ENCODE measurements around the gene MBNL2. TPM values are rescaled to one million over a fixed set of nuclear protein-coding genes. Genes with fewer than 3 reads are reported as not detected.
"Not testable (repeated sequence)": the region's sequence is repeated elsewhere in the genome, so short reads cannot be mapped to it uniquely, and the experiment has no call there.

Gene MBNL2
- total RNA-seq, 1 donor: 21.8 TPM

DNA sequence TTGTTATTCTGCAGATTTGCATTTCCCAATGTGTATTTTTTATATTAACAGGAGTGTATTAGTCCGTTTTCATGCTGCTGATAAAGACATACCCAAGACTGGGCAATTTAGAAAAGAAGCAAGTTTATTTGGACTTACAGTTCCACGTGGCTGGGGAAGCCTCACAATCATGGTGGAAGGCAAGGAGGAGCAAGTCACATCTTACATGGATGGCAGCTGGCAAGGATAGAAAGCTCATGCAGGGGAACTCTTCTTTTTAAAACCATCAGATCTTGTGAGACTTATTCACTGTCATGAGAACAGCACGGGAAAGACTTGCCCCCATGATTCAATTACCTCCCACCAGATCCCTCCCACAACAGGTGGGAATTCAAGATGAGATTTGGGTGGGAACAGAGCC is 14.9 kb upstream of the MBNL2 start:
- not testable (repeated sequence) for DNase-seq (ENCODE audit: low read depth in 2 of 3, low spot score in 2 of 3)

DNA sequence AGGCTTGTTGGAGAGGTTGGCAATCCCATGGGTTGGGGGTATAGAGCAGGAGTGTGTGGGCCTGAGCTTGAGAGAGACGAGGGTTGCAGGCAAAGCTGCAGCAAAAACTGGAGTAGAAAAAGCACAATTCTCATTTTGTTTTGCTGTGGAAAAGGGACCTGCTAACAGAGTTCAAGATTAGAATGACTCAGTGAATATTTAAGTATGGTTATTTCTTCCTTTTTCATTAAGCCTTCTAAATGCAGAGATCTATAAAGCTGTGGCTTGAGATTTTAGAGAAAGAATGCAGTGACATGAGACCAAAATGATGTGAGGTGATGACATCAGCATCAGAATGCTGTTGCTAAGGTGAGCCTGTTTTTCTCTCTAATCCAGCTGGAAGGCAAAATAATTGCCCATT is 10.8 kb upstream of the MBNL2 start:
- DNase-seq (ENCODE audit: low read depth in 2 of 3, low spot score in 2 of 3): no peak

DNA sequence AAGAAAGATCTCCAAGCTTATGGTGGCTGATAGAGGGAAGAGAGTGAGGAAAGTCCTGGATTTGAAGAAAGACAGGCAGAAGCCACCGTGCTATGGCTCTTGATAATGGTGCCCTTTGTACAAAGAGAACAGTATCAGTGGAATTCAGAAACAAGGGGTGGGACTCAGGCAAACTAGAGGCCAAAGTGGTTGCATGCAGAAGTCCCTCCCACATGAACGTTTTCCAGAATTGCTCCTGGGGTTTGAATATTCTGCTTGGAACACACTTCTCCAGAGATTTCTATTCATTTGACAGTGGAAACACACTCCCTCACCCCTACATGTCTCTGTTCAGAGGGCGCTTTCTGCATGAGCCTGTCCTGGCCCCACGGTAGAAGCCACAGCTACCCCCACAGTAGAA is 10.1 kb upstream of the MBNL2 start:
- no peak for DNase-seq (ENCODE audit: low read depth in 2 of 3, low spot score in 2 of 3)

DNA sequence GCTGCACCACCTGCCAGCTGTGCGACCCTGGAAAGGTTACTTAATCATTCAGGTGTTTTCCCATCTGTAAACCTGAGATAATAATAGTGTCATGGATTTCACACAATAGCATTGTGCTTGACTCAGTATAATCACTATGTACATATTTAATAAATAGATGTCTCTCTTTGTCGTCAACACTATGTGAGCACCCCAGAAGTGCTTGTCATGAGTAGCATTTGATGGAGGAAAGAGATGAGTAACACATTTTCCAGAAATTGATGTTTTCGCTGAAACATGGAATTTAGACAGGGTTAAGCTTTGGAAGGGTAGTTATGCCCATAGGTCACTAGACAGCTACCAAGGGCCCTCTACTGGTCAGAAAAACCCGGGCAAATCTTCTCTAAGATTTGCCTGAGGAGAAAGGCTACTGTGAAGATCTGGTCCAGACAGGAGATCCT is 9.5 kb upstream of the MBNL2 start:
- peak in 1 of 3 donors; percentile 40 for DNase-seq (ENCODE audit: low read depth in 2 of 3, low spot score in 2 of 3)

DNA sequence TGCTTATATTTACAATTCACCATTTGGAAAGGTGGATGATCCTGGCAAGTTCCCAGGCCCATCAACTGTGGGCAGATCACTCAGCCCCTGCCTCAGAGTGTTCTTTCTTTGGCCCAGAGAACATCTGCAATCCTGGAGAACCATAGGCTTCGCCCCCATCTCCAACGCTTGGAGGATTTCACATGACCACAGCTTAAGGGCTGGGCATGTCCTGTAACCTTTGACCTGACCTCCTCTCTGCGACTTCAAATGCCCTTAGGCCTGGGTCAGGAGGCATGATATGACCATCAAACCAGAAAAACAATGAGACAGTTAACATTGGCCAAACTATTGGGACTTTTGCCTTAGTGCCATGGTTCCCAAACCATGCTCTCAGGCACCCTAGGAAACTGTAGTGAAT is 7.2 kb upstream of the MBNL2 start:
- DNase-seq (ENCODE audit: low read depth in 2 of 3, low spot score in 2 of 3): no peak

DNA sequence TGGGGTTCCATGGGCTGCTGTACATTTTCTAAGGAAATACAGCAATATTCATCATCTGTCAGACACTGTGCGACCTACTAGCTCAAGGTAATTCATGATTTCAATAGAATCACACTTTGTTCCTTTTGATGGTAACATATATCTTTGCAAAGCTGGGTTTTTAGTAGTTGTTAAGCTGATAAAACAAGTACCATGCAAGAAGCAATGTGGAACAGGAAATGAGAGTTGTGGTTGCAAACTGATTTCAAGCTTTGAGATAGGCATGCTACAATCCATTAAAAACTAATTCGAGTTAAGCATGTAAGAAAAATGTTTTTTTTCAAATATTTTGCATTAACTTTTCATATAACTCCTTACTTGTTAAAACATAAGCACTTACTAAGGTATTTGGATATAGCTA is 6.8 kb upstream of the MBNL2 start:
- peak in 1 of 3 donors; percentile 30 for DNase-seq (ENCODE audit: low read depth in 2 of 3, low spot score in 2 of 3)

DNA sequence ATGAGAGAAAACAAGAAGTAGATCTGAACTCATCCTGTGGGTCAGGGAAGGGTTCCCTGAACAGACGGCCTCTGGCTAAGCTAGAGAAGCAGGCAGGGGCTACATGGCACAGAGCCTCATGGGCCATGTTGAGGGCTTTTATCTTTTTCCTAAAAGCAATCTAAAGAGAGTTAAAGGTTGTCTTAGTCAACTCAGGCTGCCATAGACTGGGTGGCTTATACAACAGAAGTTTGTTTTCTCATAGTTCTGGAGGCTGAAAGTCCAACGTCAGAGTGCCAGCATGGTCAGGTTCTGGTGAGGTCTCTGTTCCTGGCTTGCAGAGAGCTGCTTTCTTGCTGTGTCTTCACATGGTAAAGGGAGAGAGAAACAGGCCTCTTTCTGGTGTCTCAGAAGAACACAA is 2.9 kb upstream of the MBNL2 start:
- DNase-seq (ENCODE audit: low read depth in 2 of 3, low spot score in 2 of 3): no peak

DNA sequence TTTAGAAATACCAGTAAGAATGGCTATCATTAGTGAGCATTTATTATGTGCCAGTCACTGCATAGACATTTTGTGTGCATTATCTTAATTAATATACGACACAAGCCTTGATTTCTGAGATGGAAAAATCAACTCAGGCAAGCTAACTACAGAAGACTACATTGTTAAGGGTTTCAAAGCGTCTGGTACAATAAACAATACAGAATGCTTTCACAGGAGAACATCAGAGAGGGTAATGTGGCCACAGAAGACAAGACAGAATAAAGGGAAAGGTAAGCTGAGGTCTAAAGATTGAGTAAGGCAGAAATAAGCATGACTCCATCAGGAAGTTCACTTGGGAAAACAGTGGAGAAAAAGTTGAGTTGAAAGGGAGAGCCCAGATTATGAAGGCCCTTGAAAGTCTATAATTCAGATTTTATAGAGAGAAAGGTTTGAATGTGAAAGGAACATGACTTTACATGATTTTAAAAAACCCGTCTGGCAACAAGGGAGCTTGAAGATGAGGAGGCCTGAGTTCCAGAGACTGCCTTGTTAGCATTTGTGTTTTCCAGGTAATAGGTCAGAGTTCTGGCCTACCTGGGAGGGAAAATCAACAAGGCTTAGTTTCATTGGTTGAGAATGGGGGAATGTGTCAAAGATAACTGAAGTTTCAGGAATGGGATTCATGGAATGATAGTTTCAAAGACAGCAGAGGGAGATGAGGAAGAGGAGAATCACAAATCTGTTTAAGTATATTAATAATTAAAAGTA is 1.8 kb upstream of the MBNL2 start:
- no peak for DNase-seq (ENCODE audit: low read depth in 2 of 3, low spot score in 2 of 3)

DNA sequence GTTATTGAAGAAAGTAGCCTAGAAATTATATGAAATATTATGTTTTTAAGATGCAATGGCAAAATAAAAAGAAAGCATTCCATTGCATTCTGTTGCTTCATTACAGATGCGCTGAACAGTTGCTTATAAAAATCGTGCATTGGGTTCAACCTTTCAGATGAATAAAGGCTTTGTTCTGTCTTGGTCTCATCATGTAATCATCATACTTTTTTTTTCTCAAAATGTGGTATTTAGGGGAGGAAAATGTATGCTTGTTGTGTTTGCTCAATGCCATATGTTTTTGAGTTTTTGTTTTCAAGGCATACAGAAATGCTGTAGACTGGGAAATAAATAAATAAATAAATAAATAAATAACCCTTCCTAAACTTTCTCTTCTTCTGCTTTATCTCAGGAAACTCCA is 1.1 kb upstream of the MBNL2 start:
- no peak for DNase-seq (ENCODE audit: low read depth in 2 of 3, low spot score in 2 of 3)

DNA sequence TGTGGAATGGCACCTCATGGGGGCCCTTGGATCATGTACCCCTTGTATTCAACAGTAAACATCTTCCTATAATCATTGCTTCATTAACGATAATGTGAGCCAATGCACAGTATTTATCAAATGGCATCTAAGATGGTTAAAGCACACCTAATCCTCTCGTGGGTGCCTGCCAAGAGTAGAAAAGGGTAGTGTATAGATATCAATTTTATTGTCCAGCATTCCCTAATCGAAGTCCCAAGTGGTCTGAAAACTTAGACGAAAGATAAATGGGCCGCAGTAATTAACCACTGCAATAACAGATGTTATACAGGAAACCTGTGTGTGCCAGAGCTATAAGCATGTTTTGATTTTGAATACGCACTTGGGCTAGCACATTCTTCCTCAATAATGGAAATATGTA is 667 bp upstream of the MBNL2 start:
- DNase-seq (ENCODE audit: low read depth in 2 of 3, low spot score in 2 of 3): no peak

DNA sequence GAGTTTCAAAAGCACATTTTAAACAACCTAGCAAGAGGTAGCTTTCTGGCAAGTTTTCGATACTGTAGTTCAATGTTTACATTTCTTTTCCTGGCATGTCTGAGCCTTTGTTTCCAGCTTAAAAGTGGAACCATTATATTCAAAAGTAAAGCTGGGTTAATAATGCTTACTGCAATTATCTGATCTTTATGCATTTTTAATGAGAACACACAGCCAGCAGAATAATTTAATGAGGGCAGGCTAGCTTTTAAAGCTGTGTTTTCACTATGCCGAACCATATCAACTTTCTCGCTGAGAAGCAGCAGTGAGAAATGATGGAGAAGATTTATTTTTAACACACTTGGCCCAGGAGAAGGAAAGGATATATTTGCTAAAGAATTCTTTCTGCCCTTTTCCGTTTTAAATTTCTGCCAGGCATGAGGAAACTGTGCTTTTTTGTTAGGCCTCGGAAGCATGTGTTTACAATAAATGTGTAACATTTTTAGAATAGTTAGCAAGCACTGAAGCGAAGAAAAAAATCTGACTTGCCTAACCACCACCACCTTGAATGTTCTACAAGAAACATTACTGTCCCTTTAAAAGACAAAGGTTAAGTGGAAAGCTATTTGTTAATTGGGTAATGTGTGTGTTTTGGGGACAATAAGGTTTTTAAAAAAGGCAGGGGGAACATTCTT is 1.0 kb downstream of the MBNL2 start:
- DNase-seq (ENCODE audit: low read depth in 2 of 3, low spot score in 2 of 3): no peak

DNA sequence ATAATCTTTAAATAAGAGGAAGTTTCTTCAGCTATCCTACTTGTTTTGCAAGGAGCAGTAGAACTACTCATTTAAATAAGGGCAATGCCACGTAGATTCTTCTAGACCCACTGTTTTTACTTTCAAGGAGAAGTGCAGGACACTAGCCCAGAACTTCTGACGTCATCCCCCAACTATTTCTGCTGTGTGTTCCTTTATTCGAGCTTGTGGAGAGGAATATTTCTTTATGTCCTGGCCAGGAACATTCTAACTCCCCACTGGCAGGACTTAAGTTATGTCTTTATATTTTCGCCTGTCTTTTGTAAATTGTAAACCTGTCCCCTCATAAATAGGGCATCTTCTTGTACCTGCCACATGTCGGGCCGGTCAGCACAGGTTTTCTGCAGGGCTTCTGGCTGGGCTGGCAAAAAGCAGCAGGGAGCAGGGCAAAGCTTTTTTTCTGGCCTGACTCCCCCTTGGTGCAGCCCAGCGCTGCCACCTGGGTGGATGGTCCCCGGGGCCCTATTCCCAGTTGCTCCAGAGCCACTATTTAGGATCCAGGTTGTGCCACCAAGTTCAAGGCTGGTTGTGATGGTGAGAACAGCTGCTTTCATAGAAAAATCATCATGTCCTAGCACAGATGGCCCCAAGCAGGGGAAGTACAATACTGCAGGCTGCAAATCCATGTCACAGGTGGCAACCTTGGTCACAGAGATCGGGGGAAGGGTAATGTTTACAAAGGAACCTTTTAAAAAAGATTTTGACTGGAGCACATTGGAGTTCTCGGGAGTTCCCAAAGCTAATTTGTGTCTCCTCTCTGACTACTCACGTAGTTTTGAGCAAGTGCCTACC is 1.8 kb downstream of the MBNL2 start:
- peak in 1 of 3 donors; percentile 54 for DNase-seq (ENCODE audit: low read depth in 2 of 3, low spot score in 2 of 3)

DNA sequence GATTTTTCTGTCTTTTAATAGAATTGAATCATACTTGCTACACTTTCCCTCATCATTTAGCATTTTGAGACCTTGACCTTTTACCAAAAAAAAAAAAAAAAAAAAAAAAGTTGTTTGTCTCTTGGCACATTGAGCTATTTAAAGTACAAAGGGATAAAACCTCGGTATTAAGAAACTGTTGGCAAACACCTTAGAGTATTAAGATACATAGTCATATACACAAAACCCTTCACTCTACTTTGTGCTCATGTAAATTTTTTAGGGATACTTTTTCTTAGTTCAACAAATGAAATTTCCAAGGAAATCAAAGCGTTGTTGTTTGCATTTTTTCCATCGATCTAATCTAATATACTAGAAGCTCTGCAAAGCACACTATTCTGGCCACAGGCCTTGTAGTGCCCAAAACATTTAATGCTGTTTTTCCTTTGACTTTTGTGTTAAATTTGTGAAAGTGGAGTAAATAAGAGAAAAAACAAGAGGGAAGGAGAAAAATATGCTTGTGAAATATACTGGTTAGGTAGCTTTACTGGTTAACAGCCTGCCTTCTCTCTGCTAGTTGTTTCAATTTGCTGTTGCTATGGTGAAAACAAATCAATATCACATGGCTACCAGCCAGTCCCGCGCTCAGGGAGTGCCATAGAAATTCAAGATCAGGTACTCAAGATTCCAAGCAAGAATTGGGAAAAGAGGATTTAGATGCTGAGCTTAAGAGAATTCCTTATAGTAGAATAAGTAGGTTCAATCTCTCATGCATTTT is 2.6 kb downstream of the MBNL2 start:
- DNase-seq (ENCODE audit: low read depth in 2 of 3, low spot score in 2 of 3): peak in 1 of 3 donors; percentile 33

DNA sequence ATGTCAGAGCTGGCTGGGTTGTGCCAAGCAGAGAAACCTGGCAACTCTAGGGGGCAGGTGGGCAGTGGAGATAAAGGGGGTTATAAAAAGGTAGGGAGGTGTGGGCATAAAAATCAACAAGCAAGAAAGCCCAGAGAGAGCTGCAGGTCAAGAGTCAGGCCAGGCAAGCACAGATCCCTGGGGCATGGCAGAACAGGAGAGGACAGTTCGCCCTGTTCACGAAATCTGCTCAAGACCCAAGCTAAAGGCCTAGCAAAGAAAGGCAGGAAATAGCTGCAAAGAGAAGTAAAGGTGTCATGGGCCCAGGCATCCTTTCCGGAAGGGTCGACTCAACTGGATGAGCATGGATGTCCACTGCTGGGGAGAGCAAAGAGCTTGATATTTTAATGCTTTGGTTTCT is 3.4 kb downstream of the MBNL2 start:
- no peak for DNase-seq (ENCODE audit: low read depth in 2 of 3, low spot score in 2 of 3)

DNA sequence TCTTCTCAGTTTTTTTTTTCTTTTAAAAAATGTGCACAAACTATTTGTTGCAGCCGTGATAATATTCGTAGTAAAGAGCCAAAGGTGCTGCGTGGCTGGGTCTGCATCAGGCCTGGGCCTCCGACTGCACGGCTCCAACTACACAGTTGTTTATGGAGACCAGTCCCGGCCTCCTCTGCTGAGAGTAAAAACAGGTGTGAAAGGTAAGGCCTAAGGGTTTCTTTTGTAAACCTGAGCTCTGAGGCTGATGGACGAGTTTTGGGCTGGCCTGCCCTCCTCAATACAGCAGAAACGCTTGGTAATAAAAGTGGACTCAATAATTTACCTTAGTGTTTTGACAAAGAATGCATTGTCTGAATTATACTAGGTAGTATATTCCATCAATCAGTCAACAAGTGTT is 3.9 kb downstream of the MBNL2 start:
- no peak for DNase-seq (ENCODE audit: low read depth in 2 of 3, low spot score in 2 of 3)

DNA sequence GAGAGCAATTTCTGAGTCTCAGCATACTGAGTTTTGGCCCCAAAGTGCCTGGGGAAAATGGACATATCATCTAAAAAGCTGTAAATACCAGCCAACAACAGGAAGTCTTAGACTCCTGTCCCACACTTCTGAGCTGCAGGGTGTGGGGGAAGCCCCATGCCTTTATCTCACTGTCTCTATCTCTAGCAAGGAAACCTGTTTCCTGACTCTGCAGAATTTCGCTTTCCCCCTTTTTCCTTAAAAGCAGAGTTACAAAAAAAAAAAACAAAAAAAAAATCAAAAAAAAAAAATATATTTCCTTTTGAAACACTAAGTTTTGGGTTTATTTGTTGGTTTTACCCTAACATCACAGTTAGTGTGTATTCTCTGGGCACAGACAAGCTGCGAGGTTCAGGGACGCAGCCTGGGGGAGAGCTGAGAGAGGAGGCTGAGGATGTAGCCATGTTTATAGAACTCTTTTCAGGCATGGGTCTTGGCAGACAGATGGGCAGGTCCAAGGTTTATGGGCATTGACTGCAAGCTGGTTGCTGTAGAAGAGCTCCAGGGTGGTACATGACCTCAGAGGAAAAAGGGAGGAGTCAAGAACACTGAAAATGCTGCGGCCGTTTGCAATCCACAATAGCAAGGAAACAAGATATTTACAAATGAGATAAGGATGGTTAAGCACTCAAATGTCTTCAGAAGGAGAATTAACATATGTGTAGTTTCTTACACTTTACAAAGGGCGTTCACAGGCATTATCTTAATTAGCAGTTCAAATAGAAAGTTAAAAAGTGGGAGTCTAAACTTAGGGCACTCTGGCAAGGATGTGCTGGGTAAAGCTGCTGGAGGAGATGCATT is 4.9 kb downstream of the MBNL2 start:
- peak in 2 of 3 donors; percentile 58 to 74 for DNase-seq (ENCODE audit: low read depth in 2 of 3, low spot score in 2 of 3)

DNA sequence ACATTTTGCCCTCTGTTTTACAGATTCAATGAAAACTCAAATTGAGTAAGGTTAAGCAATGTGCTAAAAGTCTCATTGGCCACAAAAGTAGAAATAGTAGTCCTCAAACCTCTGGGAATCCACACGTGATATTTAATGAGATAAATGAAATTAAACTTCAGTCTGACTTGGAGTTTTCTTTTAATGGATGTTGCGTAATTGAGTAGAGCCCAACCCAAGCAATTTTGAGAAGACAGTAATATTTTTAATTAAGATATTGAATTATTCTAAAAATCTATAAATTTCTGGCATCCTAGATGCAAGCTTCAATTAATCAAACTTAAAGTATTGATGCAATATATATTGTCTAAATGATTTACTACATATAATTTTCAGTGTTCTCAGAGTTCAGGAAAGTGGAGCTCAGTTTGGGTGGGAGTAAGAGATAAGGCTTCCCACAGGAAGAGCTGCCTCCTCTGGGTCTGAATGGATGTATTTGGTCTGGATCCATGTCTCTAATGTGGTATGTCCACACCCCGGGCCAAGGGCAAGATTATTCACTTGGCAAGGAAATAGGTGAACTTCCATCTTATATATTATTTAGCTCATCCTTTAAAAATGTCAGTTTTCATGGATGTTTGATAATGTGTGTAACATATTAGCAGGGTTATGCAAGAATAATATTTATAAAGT is 6.9 kb downstream of the MBNL2 start:
- no peak for DNase-seq (ENCODE audit: low read depth in 2 of 3, low spot score in 2 of 3)

DNA sequence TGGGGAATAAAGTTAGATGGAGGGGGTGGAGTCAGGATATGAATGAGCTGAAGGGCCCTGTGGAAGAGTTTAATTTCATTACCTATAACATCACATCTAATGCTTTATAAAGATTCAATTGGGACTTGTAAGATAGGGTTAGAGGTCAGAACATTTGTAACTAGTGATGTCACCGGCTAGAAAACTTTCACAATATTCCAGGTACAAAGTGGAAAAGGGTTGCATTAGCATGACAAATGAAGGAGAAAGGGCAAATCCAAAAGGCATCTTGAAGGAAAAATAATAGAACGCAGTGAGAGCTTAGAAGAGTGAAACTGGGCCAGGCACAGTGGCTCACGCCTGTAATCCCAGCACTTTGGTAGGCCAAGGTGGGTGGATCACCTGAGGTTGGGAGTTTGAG is 7.6 kb downstream of the MBNL2 start:
- DNase-seq (ENCODE audit: low read depth in 2 of 3, low spot score in 2 of 3): no peak

DNA sequence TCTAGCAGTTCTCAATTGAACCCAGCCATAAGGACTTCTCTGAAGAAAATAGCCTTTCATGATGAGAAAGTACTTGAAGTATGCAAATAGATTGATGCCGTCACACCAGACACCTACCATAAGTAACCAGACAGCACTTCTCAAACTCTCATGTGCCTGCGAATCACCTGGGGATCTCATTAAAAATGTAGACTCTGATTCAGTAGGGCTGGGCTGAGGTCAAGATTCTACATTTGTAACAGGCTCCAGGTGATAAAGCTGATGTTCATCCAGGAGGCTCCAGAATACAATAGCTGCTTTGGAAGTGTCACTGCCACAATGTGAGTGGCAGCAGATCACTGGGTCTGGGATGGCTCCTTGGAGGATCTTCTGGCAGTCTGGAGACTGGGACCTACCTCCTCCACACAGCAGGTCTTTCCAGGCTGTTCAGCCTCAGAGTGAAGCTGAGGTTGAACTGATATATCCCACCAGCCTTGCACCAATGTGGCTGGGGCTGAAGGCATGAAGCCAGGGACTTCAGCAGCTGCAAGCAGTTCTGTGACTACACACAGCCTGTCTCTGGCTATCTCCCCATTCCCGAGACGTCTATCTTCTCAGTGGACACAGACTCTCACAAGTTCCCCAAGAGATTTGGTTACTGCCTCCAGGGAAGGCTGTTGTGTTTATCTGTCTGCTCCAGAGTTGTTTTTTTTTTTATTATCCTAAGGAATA is 9.1 kb downstream of the MBNL2 start:
- no peak for DNase-seq (ENCODE audit: low read depth in 2 of 3, low spot score in 2 of 3)
